ENCODE results near the gene PLA2G6. TPM values are rescaled to one million over a fixed set of nuclear protein-coding genes. Genes with fewer than 3 reads are reported as not detected.

The PLA2G6 gene
- total RNA-seq, 4 donors from 2014 or later = 30.7 to 327 (median 72.3) TPM

- Histone ChIP-seq H3K36me3 (no peaks in the 10 kb centered on the region), H3K27ac (no peak overlapping the region), H3K27me3 (no peaks in the 10 kb centered on the region), H3K9me3 (no peaks in the 10 kb centered on the region), H3K4me1 (peaks cover 0 to 8% (median 1%) of the 10 kb centered on the region in 4 donors), H3K4me3 (no peak overlapping the region)
- WGBS, 2 donors (ENCODE audit: low coverage in 1 of 2) = 74 to 88% methylated on average over 3 to 13 of the region's 13 CpGs
- TF ChIP-seq EP300 (IDR thresholded peaks at IDR 0.05; ENCODE audit: low read depth) (no peak), CTCF (IDR thresholded peaks at IDR 0.05) (no peak), POLR2A (IDR thresholded peaks at IDR 0.05) (no peak), POLR2AphosphoS5 (IDR thresholded peaks at IDR 0.05) (no peak)
- intact Hi-C loops (cut with DNase I; ENCODE audit: low total_unique reads) = no loop called here
- in situ Hi-C loops (cut with MboI; ENCODE audit: low pct_ligation_motif_present in 1 of 4, low pct_unique_long_range_greater_than_20kb in 1 of 4, low sequenced_read_pairs in 3 of 4) = no loop called here
- no peak for DNase-seq
These were observed 15.6 kb downstream of the PLA2G6 start for GRCh38 chr22:38165922-38166593.

GRCh38 chr22:38164551-38164918 is 17.1 kb downstream of the PLA2G6 start:
- in situ Hi-C loops (cut with MboI; ENCODE audit: low pct_ligation_motif_present in 1 of 4, low pct_unique_long_range_greater_than_20kb in 1 of 4, low sequenced_read_pairs in 3 of 4) (no loop called here), intact Hi-C loops (cut with DNase I; ENCODE audit: low total_unique reads) (no loop called here)
- no peak overlapping the region for H3K4me3 ChIP-seq
- 90% methylated on average over 5 of the region's 7 CpGs; no CpG with 5 or more reads in 1 of the 2 donors for WGBS, 2 donors (ENCODE audit: low coverage in 1 of 2)
- peaks cover 0 to 8% (median 1%) of the 10 kb centered on the region in 4 donors for H3K4me1 ChIP-seq
- TF ChIP-seq POLR2A (IDR thresholded peaks at IDR 0.05) (no peak), CTCF (IDR thresholded peaks at IDR 0.05) (no peak), EP300 (IDR thresholded peaks at IDR 0.05; ENCODE audit: low read depth) (no peak), POLR2AphosphoS5 (IDR thresholded peaks at IDR 0.05) (no peak)
- no peaks in the 10 kb centered on the region for H3K36me3 ChIP-seq
- H3K9me3 ChIP-seq = no peaks in the 10 kb centered on the region
- DNase-seq = no peak
- H3K27ac ChIP-seq = no peak overlapping the region
- no peaks in the 10 kb centered on the region for H3K27me3 ChIP-seq

- H3K9me3 ChIP-seq = no peaks in the 10 kb centered on the region
- TF ChIP-seq POLR2A (IDR thresholded peaks at IDR 0.05) = no peak
- TF ChIP-seq POLR2AphosphoS5 (IDR thresholded peaks at IDR 0.05) = no peak
- TF ChIP-seq EP300 (IDR thresholded peaks at IDR 0.05; ENCODE audit: low read depth) = no peak
- DNase-seq = no peak
- no peaks in the 10 kb centered on the region for H3K27me3 ChIP-seq
- peaks cover 0 to 8% (median 1%) of the 10 kb centered on the region in 4 donors for H3K4me1 ChIP-seq
- H3K27ac ChIP-seq = no peak overlapping the region
- intact Hi-C loops (cut with DNase I; ENCODE audit: low total_unique reads) (no loop called here), in situ Hi-C loops (cut with MboI; ENCODE audit: low pct_ligation_motif_present in 1 of 4, low pct_unique_long_range_greater_than_20kb in 1 of 4, low sequenced_read_pairs in 3 of 4) (no loop called here)
- 58% methylated on average over 12 of the region's 13 CpGs; no CpG with 5 or more reads in 1 of the 2 donors for WGBS, 2 donors (ENCODE audit: low coverage in 1 of 2)
- H3K36me3 ChIP-seq = no peaks in the 10 kb centered on the region
- H3K4me3 ChIP-seq = no peak overlapping the region
These were observed 17.6 kb downstream of the PLA2G6 start for GRCh38 chr22:38163844-38164550.

- Histone ChIP-seq H3K9me3 (no peaks in the 10 kb centered on the region), H3K27ac (no peak overlapping the region), H3K27me3 (no peaks in the 10 kb centered on the region), H3K4me3 (no peak overlapping the region), H3K4me1 (peaks cover 0 to 8% (median 1%) of the 10 kb centered on the region in 4 donors), H3K36me3 (no peaks in the 10 kb centered on the region)
- 90 to 100% methylated on average over 1 to 13 of the region's 14 CpGs for WGBS, 2 donors (ENCODE audit: low coverage in 1 of 2)
- no peak for DNase-seq
- in situ Hi-C loops (cut with MboI; ENCODE audit: low pct_ligation_motif_present in 1 of 4, low pct_unique_long_range_greater_than_20kb in 1 of 4, low sequenced_read_pairs in 3 of 4) (no loop called here), intact Hi-C loops (cut with DNase I; ENCODE audit: low total_unique reads) (no loop called here)
- TF ChIP-seq EP300 (IDR thresholded peaks at IDR 0.05; ENCODE audit: low read depth) = no peak
- TF ChIP-seq POLR2AphosphoS5 (IDR thresholded peaks at IDR 0.05) = no peak
- TF ChIP-seq POLR2A (IDR thresholded peaks at IDR 0.05) = no peak
- TF ChIP-seq CTCF (IDR thresholded peaks at IDR 0.05) = no peak
These were observed 18.5 kb downstream of the PLA2G6 start for GRCh38 chr22:38162881-38163843.
